ENCODE data around the gene HMGCS2.

The HMGCS2 gene

GRCh38 chr1:119768778-119769177 lies at the start of gene HMGCS2:
HMGCS2 (minus strand) TSS chr1:119768905; CDS start chr1:119768844, 61 bp downstream.
- DNase-seq (ENCODE audit: low spot score), result no peak
- no peak for TF ChIP-seq CTCF (IDR thresholded peaks at IDR 0.05; ENCODE audit: extremely low read depth, missing control alignments)

- no peak for DNase-seq (ENCODE audit: low spot score)
- TF ChIP-seq CTCF (IDR thresholded peaks at IDR 0.05; ENCODE audit: extremely low read depth, missing control alignments), result no peak
These were observed 49.5 kb upstream of the HMGCS2 start for GRCh38 chr1:119818181-119818580.

GRCh38 chr1:119816407-119816806 lies 47.7 kb upstream of the HMGCS2 start:
- no peak for TF ChIP-seq CTCF (IDR thresholded peaks at IDR 0.05; ENCODE audit: extremely low read depth, missing control alignments)
- DNase-seq (ENCODE audit: low spot score), result no peak

GRCh38 chr1:119815928-119816327 lies 47.2 kb upstream of the HMGCS2 start:
- no peak for TF ChIP-seq CTCF (IDR thresholded peaks at IDR 0.05; ENCODE audit: extremely low read depth, missing control alignments)
- DNase-seq (ENCODE audit: low spot score), result no peak

GRCh38 chr1:119815361-119815760 lies 46.7 kb upstream of the HMGCS2 start:
- no peak for DNase-seq (ENCODE audit: low spot score)
- no peak for TF ChIP-seq CTCF (IDR thresholded peaks at IDR 0.05; ENCODE audit: extremely low read depth, missing control alignments)

- no peak for TF ChIP-seq CTCF (IDR thresholded peaks at IDR 0.05; ENCODE audit: extremely low read depth, missing control alignments)
- DNase-seq (ENCODE audit: low spot score), result no peak
These were observed 45.6 kb upstream of the HMGCS2 start for GRCh38 chr1:119814288-119814687.

GRCh38 chr1:119811985-119812557 lies 43.4 kb upstream of the HMGCS2 start:
- no peak for TF ChIP-seq CTCF (IDR thresholded peaks at IDR 0.05; ENCODE audit: extremely low read depth, missing control alignments)
- no peak for DNase-seq (ENCODE audit: low spot score)

All from GM20000 (cell line).